Calu3 (cell line): Measurements from ENCODE around the gene OMG. TPM values are rescaled to one million over a fixed set of nuclear protein-coding genes. Genes with fewer than 3 reads are reported as not detected.

Source experiments
- BruUV-seq: library from RNA; stranded (reverse); fragments of 400-500 nt; replicated peaks from 2 replicates; lab custom pipeline; 2021; lab: Mats Ljungman, UMichigan
- CTCF ChIA-PET: fragments of 300-600 bp; sonication (Branson Sonifier 250); formaldehyde crosslinking; loops from one replicate; lab custom pipeline; 2022; ENCODE audit warnings: antibody characterized with exemption; lab: Charles Lee
- DNase-seq: peaks from one replicate; pipeline ENCODE4 v3.0.0; 2022
- H3K27ac Mint-ChIP-seq: one replicate; pipeline ENCODE4 v1.8.0; 2022; ENCODE audit warnings: mixed read lengths; ENCODE audit not compliant: unreplicated experiment
- H3K27me3 Mint-ChIP-seq: one replicate; pipeline ENCODE4 v1.8.0; 2022; ENCODE audit warnings: mixed read lengths; ENCODE audit not compliant: unreplicated experiment
- H3K36me3 Mint-ChIP-seq: one replicate; pipeline ENCODE4 v1.8.0; 2022; ENCODE audit warnings: mild to moderate bottlenecking, moderate library complexity, mixed read lengths; ENCODE audit not compliant: insufficient read depth, unreplicated experiment
- H3K4me1 Mint-ChIP-seq: one replicate; pipeline ENCODE4 v1.8.0; 2022; ENCODE audit warnings: mild to moderate bottlenecking, low read depth, mixed read lengths; ENCODE audit not compliant: unreplicated experiment
- H3K4me3 Mint-ChIP-seq: one replicate; pipeline ENCODE4 v1.8.0; 2022; ENCODE audit warnings: mild to moderate bottlenecking, low read depth, moderate library complexity, mixed read lengths; ENCODE audit not compliant: unreplicated experiment
- H3K9me3 Mint-ChIP-seq: one replicate; pipeline ENCODE4 v1.8.0; 2022; ENCODE audit warnings: low read depth, mixed read lengths; ENCODE audit not compliant: unreplicated experiment
- CTCF ChIP-seq: fragments of 200-600 bp; IDR thresholded peaks from one replicate; pipeline ENCODE4 v1.8.0; 2022; ENCODE audit warnings: antibody characterized with exemption; ENCODE audit not compliant: unreplicated experiment
- intact Hi-C: fragments of 100-400 bp; cut with micrococcal nuclease; formaldehyde crosslinking; loops from one replicate; pipeline ENCODE4 v1.10.0; 2022; ENCODE audit not compliant: unreplicated experiment
- total RNA-seq: library from RNA; stranded (reverse); gene quantifications from 2 replicates; pipeline ENCODE4 v1.2.3, GENCODE V29; 2022

Gene OMG
- total RNA-seq, 1 experiment from 2014 or later, result not detected

- no peaks in the 10 kb centered on the region for H3K27me3 Mint-ChIP-seq
- TF ChIP-seq CTCF, result no peak
- no peak overlapping the region for H3K4me3 Mint-ChIP-seq
- peaks cover 11% of the 10 kb centered on the region for H3K36me3 Mint-ChIP-seq
- peaks cover 7% of the 10 kb centered on the region for H3K4me1 Mint-ChIP-seq
- CTCF ChIA-PET, result no interaction called here
- no peaks in the 10 kb centered on the region for H3K9me3 Mint-ChIP-seq
- H3K27ac Mint-ChIP-seq, result no peak overlapping the region
- no peak for DNase-seq
- intact Hi-C loops, result no loop called here
- no TSS peak for BruUV-seq
Observed at GRCh38 chr17:31250229-31250628, 46.8 kb downstream of the OMG start.

- H3K36me3 Mint-ChIP-seq, result peaks cover 11% of the 10 kb centered on the region
- BruUV-seq, result no TSS peak
- no peaks in the 10 kb centered on the region for H3K27me3 Mint-ChIP-seq
- no peak overlapping the region for H3K27ac Mint-ChIP-seq
- no peaks in the 10 kb centered on the region for H3K9me3 Mint-ChIP-seq
- no peak for DNase-seq
- no peak for TF ChIP-seq CTCF
- intact Hi-C loops, result no loop called here
- CTCF ChIA-PET, result no interaction called here
- peaks cover 7% of the 10 kb centered on the region for H3K4me1 Mint-ChIP-seq
- no peak overlapping the region for H3K4me3 Mint-ChIP-seq
Observed at GRCh38 chr17:31249835-31250141, 47.3 kb downstream of the OMG start.

- CTCF ChIA-PET, result no interaction called here
- TF ChIP-seq CTCF, result no peak
- Mint-ChIP-seq H3K27me3 (no peaks in the 10 kb centered on the region), H3K27ac (no peak overlapping the region), H3K4me3 (no peak overlapping the region), H3K4me1 (peaks cover 7% of the 10 kb centered on the region), H3K9me3 (no peaks in the 10 kb centered on the region), H3K36me3 (peaks cover 11% of the 10 kb centered on the region)
- no peak for DNase-seq
- no TSS peak for BruUV-seq
- intact Hi-C loops, result no loop called here
Observed at GRCh38 chr17:31248986-31249834, 47.8 kb downstream of the OMG start.

Other genes with a start within 250 kb of the OMG start
- gene NF1, start 202.3 kb downstream of the OMG start, total RNA-seq, result 61.5 and 64.7 TPM in 2 replicates
- gene EVI2B, start 16.8 kb upstream of the OMG start, total RNA-seq, result not detected in 2 replicates
- not detected in 2 replicates for gene EVI2A, start 24.4 kb upstream of the OMG start, total RNA-seq
- 25.2 and 27.9 TPM in 2 replicates for gene RAB11FIP4, start 94.4 kb upstream of the OMG start, total RNA-seq